SK-N-MC (cell line): Measurements from ENCODE around the gene DPH1.

Experiments used
- DNase-seq: peaks from one replicate; pipeline ENCODE4 v3.0.0-alpha.2; 2011; ENCODE audit warnings: low read depth, low spot score
- H3K27ac ChIP-seq: fragments of 200-600 bp; sonication (generic); 2 replicates; pipeline ENCODE4 v1.5.1; 2016; ENCODE audit warnings: mixed run types
- H3K36me3 ChIP-seq: fragments of 200-600 bp; sonication (generic); 2 replicates; pipeline ENCODE4 v1.6.1; 2017; ENCODE audit warnings: antibody characterized with exemption, low read length, mixed read lengths; ENCODE audit not compliant: insufficient read depth
- H3K4me3 ChIP-seq: fragments of 200-600 bp; sonication (generic); 2 replicates; pipeline ENCODE4 v1.5.1; 2016
- H3K9ac ChIP-seq: fragments of 200-600 bp; sonication (generic); 2 replicates; pipeline ENCODE4 v1.8.0; 2017; ENCODE audit warnings: mixed run types, mixed read lengths; ENCODE audit not compliant: insufficient read length
- H3K9me3 ChIP-seq: fragments of 200-600 bp; sonication (generic); 2 replicates; pipeline ENCODE4 v1.6.1; 2017; ENCODE audit warnings: low read depth, mild to moderate bottlenecking, antibody characterized with exemption, low read length, moderate library complexity, mixed read lengths
- EZH2 ChIP-seq: fragments of 200-600 bp; sonication (generic); IDR thresholded peaks from one replicate; pipeline ENCODE4 v1.6.1; 2017; ENCODE audit warnings: antibody characterized with exemption
- FOXP2 ChIP-seq: optimal IDR thresholded peaks from 2 replicates; pipeline ENCODE3; 2011; ENCODE audit warnings: mild to moderate bottlenecking, moderate library complexity; ENCODE audit not compliant: insufficient read depth; ENCODE audit errors: extremely low read length, control extremely low read depth
- POLR2AphosphoS5 ChIP-seq: IDR thresholded peaks from 2 replicates; pipeline ENCODE4 v1.6.1; 2012; ENCODE audit warnings: mild to moderate bottlenecking, low read depth, low read length, borderline replicate concordance

Gene DPH1

DNA sequence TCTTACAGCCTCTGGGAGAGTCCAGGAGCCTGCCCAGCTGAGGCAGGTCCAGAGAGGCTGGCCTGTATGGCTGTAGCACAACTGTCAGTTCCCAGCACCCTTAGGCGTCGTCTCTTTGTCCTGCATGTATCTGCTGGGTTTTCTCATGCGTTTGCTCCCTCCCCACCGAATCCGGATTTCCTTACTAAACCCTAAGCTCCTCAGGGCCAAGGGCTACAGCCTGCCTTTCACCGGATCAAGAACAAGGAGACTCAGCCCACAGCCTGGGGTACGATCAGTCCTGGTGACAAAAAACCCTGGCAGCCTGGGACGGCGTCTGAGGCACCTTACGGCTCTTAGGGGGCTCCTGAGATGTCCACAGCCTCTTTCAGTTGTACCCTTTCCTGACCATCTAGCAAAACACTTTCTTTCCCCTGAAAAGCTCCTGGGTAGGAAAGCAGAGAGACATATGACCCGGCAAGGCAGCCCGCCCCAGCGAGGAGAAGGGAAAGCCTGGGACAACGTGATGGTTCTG is 37.2 kb downstream of the DPH1 start:
- TF ChIP-seq FOXP2: no peak
- no peak for TF ChIP-seq POLR2AphosphoS5
- no peak for TF ChIP-seq EZH2
- no peak overlapping the region for H3K27ac ChIP-seq
- no peak overlapping the region for H3K9ac ChIP-seq
- no peaks in the 10 kb centered on the region for H3K9me3 ChIP-seq
- no peak overlapping the region for H3K4me3 ChIP-seq
- no peak for DNase-seq
- no peaks in the 10 kb centered on the region; the same call in 1 of the 2 replicates for H3K36me3 ChIP-seq

DNA sequence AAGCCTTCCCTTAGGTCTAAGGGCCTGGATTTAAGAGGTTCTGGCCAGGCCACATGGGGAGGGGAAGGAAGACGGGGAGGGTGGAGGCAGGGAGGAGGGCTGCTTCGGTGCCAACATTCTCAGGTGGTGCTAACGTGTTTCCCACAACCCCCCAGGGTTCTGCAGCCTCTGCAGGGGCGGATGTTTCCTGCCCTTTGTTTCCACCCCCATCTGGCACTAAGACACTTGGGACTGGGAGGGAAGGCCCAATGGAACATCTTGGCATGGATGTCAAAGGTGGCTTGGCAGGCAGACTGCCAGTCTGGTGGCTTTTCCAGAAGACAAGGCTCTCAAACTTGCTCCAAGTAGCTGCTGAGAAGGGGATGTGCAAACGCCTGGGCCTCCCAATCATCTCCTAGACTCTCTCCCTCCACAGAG is 37.7 kb downstream of the DPH1 start:
- no peak for TF ChIP-seq FOXP2
- TF ChIP-seq EZH2: no peak
- no peak for TF ChIP-seq POLR2AphosphoS5
- no peak overlapping the region for H3K4me3 ChIP-seq
- no peak for DNase-seq
- no peaks in the 10 kb centered on the region; the same call in 1 of the 2 replicates for H3K36me3 ChIP-seq
- H3K9me3 ChIP-seq: no peaks in the 10 kb centered on the region
- H3K9ac ChIP-seq: no peak overlapping the region
- no peak overlapping the region for H3K27ac ChIP-seq

DNA sequence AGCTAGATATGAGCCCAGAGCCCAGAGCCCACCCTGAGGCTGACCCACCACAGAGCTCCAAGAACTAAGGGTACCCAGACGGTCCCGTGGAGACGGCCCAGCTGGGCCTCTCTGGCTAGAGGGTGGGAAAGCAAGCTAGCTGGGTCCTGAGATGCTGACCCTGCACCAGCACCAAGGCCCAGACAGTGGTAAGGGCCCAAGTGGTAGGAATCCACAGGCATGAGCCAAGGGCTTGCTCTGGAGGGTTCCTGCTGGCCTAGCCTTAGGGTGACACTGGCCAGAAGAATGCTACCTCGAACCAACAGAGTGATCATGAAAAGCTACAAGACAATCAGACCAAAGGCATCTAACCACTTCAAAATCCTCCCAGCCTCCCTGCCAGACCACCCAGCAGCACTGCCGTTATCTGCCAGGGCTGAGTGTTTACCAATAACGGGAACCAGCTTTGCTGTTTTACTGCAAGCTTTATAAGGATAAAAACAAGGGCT is 38.1 kb downstream of the DPH1 start:
- H3K9ac ChIP-seq: no peak overlapping the region

DNA sequence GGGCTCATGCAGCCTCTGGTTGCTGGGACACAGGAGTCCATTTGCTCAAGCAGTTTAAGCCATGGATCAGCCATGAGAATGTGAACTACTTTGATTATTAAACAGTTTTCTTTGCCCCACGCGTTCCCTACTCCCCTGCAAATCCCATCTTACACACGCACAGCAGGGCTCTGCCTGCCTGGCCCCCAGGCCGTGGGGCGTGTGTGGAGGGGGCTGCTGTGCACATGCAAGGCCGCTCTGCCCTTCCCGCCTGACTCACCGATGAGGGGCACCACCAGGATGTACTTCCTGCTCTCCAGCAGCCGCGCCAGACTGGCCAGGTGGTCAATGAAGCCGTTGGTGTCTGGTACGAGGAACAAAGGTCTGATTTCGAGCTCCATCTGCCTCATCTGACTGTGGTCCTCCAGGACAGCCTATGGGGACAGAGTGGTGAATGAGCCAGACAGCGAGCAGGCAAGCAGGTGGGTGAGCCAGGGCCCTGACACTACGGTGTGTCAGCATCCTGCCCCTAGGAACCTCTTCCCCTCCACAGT is 38.6 kb downstream of the DPH1 start:
- Histone ChIP-seq H3K27ac (0 out of 2 replicates have a peak overlapping the region, but pooled peaks have one; percentile 21), H3K36me3 (no peaks in the 10 kb centered on the region; the same call in 1 of the 2 replicates), H3K9ac (no peak overlapping the region), H3K4me3 (no peak overlapping the region), H3K9me3 (no peaks in the 10 kb centered on the region)
- TF ChIP-seq FOXP2 (no peak), EZH2 (no peak), POLR2AphosphoS5 (no peak)
- no peak for DNase-seq

More for the DNA sequence above, 38.1 kb downstream of the DPH1 start:
- TF ChIP-seq POLR2AphosphoS5: no peak
- no peak for TF ChIP-seq FOXP2
- no peak for TF ChIP-seq EZH2
- DNase-seq: no peak
- H3K36me3 ChIP-seq: no peaks in the 10 kb centered on the region; the same call in 1 of the 2 replicates
- H3K9me3 ChIP-seq: no peaks in the 10 kb centered on the region
- H3K27ac ChIP-seq: 0 out of 2 replicates have a peak overlapping the region, but pooled peaks have one; percentile 21
- no peak overlapping the region for H3K4me3 ChIP-seq

DNA sequence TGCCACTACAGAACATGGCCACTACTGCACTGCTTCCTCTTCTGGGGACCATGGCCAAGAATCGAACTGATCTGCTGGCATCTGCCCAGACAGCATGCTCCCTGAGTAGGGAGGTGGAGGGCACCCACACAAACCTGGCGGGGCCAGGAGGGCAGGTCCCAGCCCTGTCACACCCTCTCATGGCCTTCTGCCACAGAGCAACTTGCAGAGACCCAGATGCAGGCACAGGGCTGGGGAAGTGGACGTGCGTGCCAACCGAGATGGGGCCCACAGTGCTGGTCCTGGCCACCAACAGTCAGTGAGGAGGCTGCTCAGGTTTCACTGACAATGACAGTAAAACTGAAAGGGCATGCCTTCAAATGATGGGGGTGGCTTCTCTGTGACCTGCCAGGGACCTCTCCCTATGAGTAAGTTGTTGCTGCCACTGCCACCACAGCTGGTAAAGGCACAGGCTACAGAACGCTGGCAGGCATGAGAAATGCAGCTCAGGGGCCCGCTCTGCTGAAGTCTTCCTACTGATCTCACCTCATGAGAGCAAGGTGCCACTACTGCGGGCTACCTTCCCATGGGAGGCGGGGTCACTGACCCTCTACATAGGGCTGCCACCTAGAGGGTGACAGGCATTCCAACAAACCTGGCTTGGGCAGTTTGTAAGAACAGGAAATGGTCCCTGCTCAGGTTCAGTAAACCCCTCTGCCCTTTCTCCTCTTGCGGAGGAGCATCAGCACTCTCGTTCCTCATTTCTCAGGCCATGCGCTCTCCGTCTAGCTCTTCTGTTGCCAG is 40.5 kb downstream of the DPH1 start:
- H3K36me3 ChIP-seq: no peaks in the 10 kb centered on the region
- no peak overlapping the region for H3K27ac ChIP-seq
- no peak overlapping the region for H3K9ac ChIP-seq

DNA sequence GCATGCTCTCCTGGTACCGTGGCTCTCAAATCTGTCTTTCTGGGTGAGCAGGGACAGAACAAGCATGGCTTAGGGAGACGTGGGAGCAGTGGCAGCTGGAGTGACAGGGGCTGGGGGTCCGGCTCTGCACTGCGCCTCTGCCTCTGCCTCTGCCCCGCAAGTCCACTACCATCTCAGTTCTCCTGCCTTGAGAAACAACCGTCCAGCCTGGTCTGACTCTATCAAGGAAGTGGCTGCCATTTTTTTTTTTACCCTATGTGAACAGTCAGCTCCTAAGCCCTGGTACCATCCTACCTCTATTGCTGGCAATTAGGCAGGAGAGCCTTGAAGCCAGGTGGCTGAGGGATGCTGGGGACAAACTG is 41.1 kb downstream of the DPH1 start:
- no peak for TF ChIP-seq FOXP2
- no peak for TF ChIP-seq EZH2
- no peak for TF ChIP-seq POLR2AphosphoS5
- no peak overlapping the region for H3K4me3 ChIP-seq
- H3K9ac ChIP-seq: no peak overlapping the region
- H3K9me3 ChIP-seq: no peaks in the 10 kb centered on the region
- H3K36me3 ChIP-seq: no peaks in the 10 kb centered on the region
- H3K27ac ChIP-seq: no peak overlapping the region
- DNase-seq: no peak

More for the DNA sequence above, 40.5 kb downstream of the DPH1 start:
- TF ChIP-seq POLR2AphosphoS5 (no peak), EZH2 (no peak), FOXP2 (no peak)
- Histone ChIP-seq H3K4me3 (no peak overlapping the region), H3K9me3 (no peaks in the 10 kb centered on the region)
- no peak for DNase-seq

DNA sequence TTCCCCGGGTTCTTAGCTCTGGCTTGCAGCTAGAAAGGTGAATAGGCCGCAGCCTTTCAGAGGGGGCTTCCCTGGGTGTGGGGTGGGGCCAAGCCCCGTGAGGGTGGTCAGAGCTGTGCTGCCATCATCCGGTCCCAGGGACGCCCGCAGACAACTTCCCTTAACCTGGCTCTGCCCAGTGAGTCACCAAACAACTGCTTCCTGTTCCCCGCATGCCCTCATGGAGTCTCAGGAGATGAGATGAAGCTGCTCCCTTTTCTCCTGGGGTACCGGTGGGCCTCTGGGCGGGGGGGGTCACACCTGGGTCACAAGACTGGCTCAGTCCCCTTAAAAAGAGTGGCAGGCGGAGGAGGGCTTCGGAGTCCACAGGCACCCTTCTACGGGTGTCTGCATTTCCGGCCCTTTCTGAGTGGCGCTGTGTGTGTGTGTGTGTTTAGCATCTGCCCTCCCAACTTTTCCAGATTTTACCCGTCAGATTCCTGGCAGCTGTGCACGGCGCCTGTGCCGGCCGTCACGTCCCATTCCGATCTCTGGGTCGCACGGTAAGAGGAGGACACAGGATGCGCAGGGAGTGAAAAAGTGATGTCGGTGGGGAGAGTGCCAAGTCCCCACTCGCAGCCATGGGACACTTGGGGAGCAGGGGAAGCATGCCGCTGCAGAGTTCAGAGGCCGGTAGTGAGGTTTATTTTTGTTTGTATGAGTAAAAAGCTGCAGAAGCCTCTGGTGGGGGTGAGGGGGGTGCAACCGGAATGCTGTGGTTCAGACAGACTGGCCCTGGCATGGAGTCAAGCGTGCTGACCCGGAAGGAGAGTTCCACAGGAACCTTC is 41.7 kb downstream of the DPH1 start:
- H3K36me3 ChIP-seq: no peaks in the 10 kb centered on the region
- no peaks in the 10 kb centered on the region for H3K9me3 ChIP-seq
- no peak overlapping the region for H3K4me3 ChIP-seq
- DNase-seq: no peak
- H3K9ac ChIP-seq: no peak overlapping the region
- H3K27ac ChIP-seq: no peak overlapping the region
- no peak for TF ChIP-seq EZH2
- TF ChIP-seq FOXP2: no peak
- no peak for TF ChIP-seq POLR2AphosphoS5
